ENCODE measurements around the gene MMP8. TPM values are rescaled to one million over a fixed set of nuclear protein-coding genes. Genes with fewer than 3 reads are reported as not detected.

The MMP8 gene
- total RNA-seq, 1 donor from 2014 or later: not detected

DNA sequence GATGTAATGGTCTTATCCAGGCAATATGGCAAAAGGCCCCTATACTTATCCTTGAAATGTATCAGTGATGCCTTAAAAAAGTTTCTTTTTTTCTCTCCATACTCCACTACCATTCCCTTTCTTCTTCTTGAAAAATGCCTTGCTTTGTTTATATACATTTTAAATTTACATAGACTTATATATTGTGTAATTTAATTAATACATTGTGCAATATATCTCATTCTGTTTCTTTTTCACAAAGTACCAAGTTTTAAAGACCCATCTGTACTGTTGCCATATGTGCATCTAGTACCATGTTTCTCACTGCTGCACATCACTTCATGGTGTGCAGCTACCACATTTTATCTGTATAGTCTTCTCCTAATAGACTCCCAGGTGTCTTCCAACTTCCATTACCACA lies 7.5 kb downstream of the MMP8 start:
- H3K27ac Mint-ChIP-seq: no peak overlapping the region
- H3K27ac ChIP-seq: no peak overlapping the region
- no peak for TF ChIP-seq EZH2phosphoT487 (IDR thresholded peaks at IDR 0.05)
- TF ChIP-seq EZH2 (IDR thresholded peaks at IDR 0.05): no peak
- no peak for TF ChIP-seq CTCF (IDR thresholded peaks at IDR 0.05)
- no peaks in the 10 kb centered on the region for H3K9me3 ChIP-seq (ENCODE audit: low read depth)
- no peaks in the 10 kb centered on the region for H4K20me1 ChIP-seq (ENCODE audit: low read depth)
- H3K4me1 Mint-ChIP-seq: no peaks in the 10 kb centered on the region
- no peak overlapping the region for H3K4me2 ChIP-seq
- H2AFZ ChIP-seq (replicated peaks): no peak overlapping the region
- H3K36me3 ChIP-seq: no peaks in the 10 kb centered on the region
- no peak overlapping the region for H3K9ac ChIP-seq
- no peaks in the 10 kb centered on the region for H3K27me3 Mint-ChIP-seq (ENCODE audit: insufficient read depth, low read depth)
- H3F3A ChIP-seq (ENCODE audit: low read depth): no peaks in the 10 kb centered on the region
- H3K9me3 Mint-ChIP-seq: no peaks in the 10 kb centered on the region
- H3K79me2 ChIP-seq (ENCODE audit: low read depth): no peaks in the 10 kb centered on the region
- H3K36me3 Mint-ChIP-seq: no peaks in the 10 kb centered on the region
- no peak for DNase-seq (ENCODE audit: low spot score)
- no peaks in the 10 kb centered on the region for H3K27me3 ChIP-seq
- H3K4me3 Mint-ChIP-seq: no peak overlapping the region
- no peak overlapping the region for H3K4me3 ChIP-seq
- H3K4me1 ChIP-seq: no peaks in the 10 kb centered on the region

- H3K9me3 ChIP-seq (ENCODE audit: low read depth): no peaks in the 10 kb centered on the region
- no peaks in the 10 kb centered on the region for H3K36me3 ChIP-seq
- H3K9ac ChIP-seq: no peak overlapping the region
- no peaks in the 10 kb centered on the region for H3K9me3 Mint-ChIP-seq
- no peaks in the 10 kb centered on the region for H3K79me2 ChIP-seq (ENCODE audit: low read depth)
- no peak overlapping the region for H3K4me3 Mint-ChIP-seq
- H3K36me3 Mint-ChIP-seq: no peaks in the 10 kb centered on the region
- H3K27ac Mint-ChIP-seq: no peak overlapping the region
- H4K20me1 ChIP-seq (ENCODE audit: low read depth): no peaks in the 10 kb centered on the region
- no peaks in the 10 kb centered on the region for H3K4me1 Mint-ChIP-seq
- TF ChIP-seq CTCF (IDR thresholded peaks at IDR 0.05): no peak
- no peak overlapping the region for H3K4me2 ChIP-seq
- no peak overlapping the region for H3K27ac ChIP-seq
- no peaks in the 10 kb centered on the region for H3F3A ChIP-seq (ENCODE audit: low read depth)
- H3K27me3 ChIP-seq: no peaks in the 10 kb centered on the region
- no peaks in the 10 kb centered on the region for H3K27me3 Mint-ChIP-seq (ENCODE audit: insufficient read depth, low read depth)
- H2AFZ ChIP-seq (replicated peaks): no peak overlapping the region
- H3K4me1 ChIP-seq: no peaks in the 10 kb centered on the region
- H3K4me3 ChIP-seq: no peak overlapping the region
- DNase-seq (ENCODE audit: low spot score): no peak
These were observed 8.2 kb downstream of the MMP8 start for GRCh38 chr11:102716527-102716926.

DNA sequence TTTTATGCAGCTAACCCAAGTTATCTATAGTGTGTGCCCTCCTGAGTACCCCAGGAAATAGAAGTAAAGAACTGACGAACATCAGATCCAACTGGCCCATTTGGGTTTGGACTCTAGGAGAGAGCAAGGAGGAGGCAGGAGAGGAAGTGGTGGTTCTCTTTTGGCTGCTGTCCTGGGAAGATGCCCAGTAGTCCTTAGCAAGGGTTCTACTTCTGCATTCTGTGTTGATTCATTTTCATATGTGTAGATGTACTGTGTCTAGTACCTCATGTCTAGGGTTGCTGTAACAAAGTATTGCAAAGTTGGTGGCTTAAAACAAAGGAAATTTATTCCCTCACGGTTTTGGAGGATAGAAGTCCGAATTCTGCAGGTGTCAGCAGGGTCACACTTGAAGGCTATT lies 12.6 kb downstream of the MMP8 start:
- no peak overlapping the region for H3K27ac Mint-ChIP-seq
- Histone ChIP-seq H2AFZ (replicated peaks) (no peak overlapping the region), H3F3A (ENCODE audit: low read depth) (no peaks in the 10 kb centered on the region), H3K79me2 (ENCODE audit: low read depth) (no peaks in the 10 kb centered on the region), H3K4me2 (no peak overlapping the region), H3K27me3 (no peaks in the 10 kb centered on the region), H3K4me1 (no peaks in the 10 kb centered on the region), H3K4me3 (no peak overlapping the region), H3K9me3 (ENCODE audit: low read depth) (no peaks in the 10 kb centered on the region), H3K9ac (no peak overlapping the region), H3K36me3 (no peaks in the 10 kb centered on the region), H4K20me1 (ENCODE audit: low read depth) (no peaks in the 10 kb centered on the region), H3K27ac (no peak overlapping the region)
- H3K27me3 Mint-ChIP-seq (ENCODE audit: insufficient read depth, low read depth): no peaks in the 10 kb centered on the region
- H3K9me3 Mint-ChIP-seq: no peaks in the 10 kb centered on the region
- no peak for DNase-seq (ENCODE audit: low spot score)
- TF ChIP-seq EZH2 (IDR thresholded peaks at IDR 0.05) (no peak), CTCF (IDR thresholded peaks at IDR 0.05) (no peak), EZH2phosphoT487 (IDR thresholded peaks at IDR 0.05) (no peak)
- H3K4me1 Mint-ChIP-seq: no peaks in the 10 kb centered on the region
- H3K36me3 Mint-ChIP-seq: no peaks in the 10 kb centered on the region
- no peak overlapping the region for H3K4me3 Mint-ChIP-seq
